Heart left ventricle (tissue), 16 donors: ENCODE results near the gene EMID1. TPM values are rescaled to one million over a fixed set of nuclear protein-coding genes. Genes with fewer than 3 reads are reported as not detected.
A peak's percentile ranks its signal among the peaks of the same experiment; 100 is the strongest.

Experiments
- ATAC-seq, 4 donors: fragments of 200-7000 bp; cut with Tn5 transposase; one replicate each; pipeline ENCODE4 v1.9.1; 2020 to 2022; ENCODE audit warnings: moderate library complexity in 4 of 4, mild to moderate bottlenecking in 3 of 4, moderate number of reproducible peaks in 1 of 4
- DNase-seq, 5 donors: peaks; one replicate each; pipeline ENCODE4 v3.0.0-alpha.2; 2020
- H3K27ac ChIP-seq, 12 donors: fragments of 200-600 bp; sonication (generic) in 4 of 12; one replicate each; pipeline versions ENCODE4 v1.5.0 to v1.8.0; 2016 to 2022; ENCODE audit warnings: mild to moderate bottlenecking in 2 of 12
- H3K27me3 ChIP-seq, 9 donors: fragments of 200-600 bp; sonication (generic) in 2 of 9; one replicate each; pipeline versions ENCODE4 v1.5.1 to v1.8.0; 2016 to 2022; ENCODE audit warnings: mild to moderate bottlenecking in 3 of 9
- H3K36me3 ChIP-seq, 9 donors: fragments of 200-600 bp; sonication (generic) in 2 of 9; one replicate each; pipeline versions ENCODE4 v1.5.0 to v1.8.0; 2018 to 2022; ENCODE audit warnings: mild to moderate bottlenecking in 2 of 9
- H3K4me1 ChIP-seq, 12 donors: fragments of 200-600 bp; sonication (generic) in 4 of 12; one replicate each; pipeline versions ENCODE4 v1.5.0 to v1.8.0; 2016 to 2022; ENCODE audit warnings: mild to moderate bottlenecking in 3 of 12
- H3K4me3 ChIP-seq, 12 donors: fragments of 200-600 bp; sonication (generic) in 4 of 12; one replicate each; pipeline versions ENCODE4 v1.5.0 to v1.8.0; 2017 to 2022; ENCODE audit warnings: mild to moderate bottlenecking in 9 of 12, moderate library complexity in 4 of 12
- H3K9me3 ChIP-seq, 12 donors: fragments of 200-600 bp; sonication (generic) in 4 of 12; one replicate each; pipeline versions ENCODE4 v1.5.0 to v1.8.0; 2016 to 2022; ENCODE audit warnings: mild to moderate bottlenecking in 1 of 12
- POLR2A ChIP-seq, 2 donors: fragments of 450-650 bp; IDR thresholded peaks; one replicate each; pipeline ENCODE4 v1.6.1; 2017; ENCODE audit warnings: antibody characterized with exemption in 2 of 2, mild to moderate bottlenecking in 2 of 2, moderate library complexity in 2 of 2
- WGBS, 4 donors: extraction: QIAGEN DNeasy Blood & Tissue Kit in 2 of 4; methylation state at CpG; one replicate each; pipeline versions ENCODE4 v1.1.5 to v1.1.7; 2013 to 2018; 5-methylcytosine and 5-hydroxymethylcytosine counted together
- intact Hi-C, 10 donors: fragments of 100-400 bp; cut with DNase I; formaldehyde crosslinking; loops; one replicate each; pipeline versions ENCODE4 v1.11.1 to v1.14.2; 2022
- polyA plus RNA-seq, 2 donors: library from polyadenylated mRNA; stranded (reverse); fragments of 200-250 nt; gene quantifications; one replicate each; pipeline ENCODE4 v1.2.3, GENCODE V29; 2013
- total RNA-seq, 9 donors: library from RNA; depleted of rRNA in 2 of 9; stranded (reverse); fragments of >200 nt in 2 of 9; fragmentation: NEBNext Ultra II Directional in 3 of 9; extraction: Animal tissue kit (Norgen Biotek cat#: 25700) in 3 of 9; gene quantifications; one replicate each; pipeline versions ENCODE4 v1.1.0 to v1.2.4, GENCODE V29; 2016 to 2023
- TF ChIP-seq, protein P1 (sequence below), 12 donors: fragments of 200-600 bp; sonication (generic) in 4 of 12; IDR thresholded peaks; one replicate each; pipeline versions ENCODE4 v1.5.0 to v1.8.0; 2018 to 2022; ENCODE audit warnings: antibody characterized with exemption in 12 of 12, mild to moderate bottlenecking in 5 of 12
- donor health status: ischemic (EF 13 %, LVEDD 7.1; RV severe dilation, severe dysfunction).
- donor health status: healthy with polysubstance abuse.
- donor health status: DM: no; HTN: yes; CAD: no.
- donor health status: DM: no; HTN: no; CAD: no.
- donor health status: ischemic (EF 25% LVEDD 6.9; RV normal size, moderate dysfunction).
- donor health status: ischemic (EF 25% LVEDD 5.7; RV mildly dilated, moderate dysfunction).
- donor health status: healthy.
- donor health status: DM: yes; HTN: yes; CAD: no.
- donor health status: ischemic (EF 35%, LVEDD 5.7; RV mildly dilated, moderate dysfunction).
- donor health status: nonischemic (EF 11% LVEDD 7.7; RV severe dilation, severe dysfunction).
- donor health status: DM: yes; HTN: yes; CAD: no.
- donor health status: PGD.
- donor health status: ischemic (EF 29% LVEDD 5.4; RV normal size, mild dysfunction).
- donor health status: nonischemic (EF 23%, LVEDD 6.1; RV moderate dilation, normal function).

Gene EMID1
- total and polyA plus RNA-seq, 11 donors = 0.16 to 1.5 (median 0.32) TPM; not detected in 2

DNA sequence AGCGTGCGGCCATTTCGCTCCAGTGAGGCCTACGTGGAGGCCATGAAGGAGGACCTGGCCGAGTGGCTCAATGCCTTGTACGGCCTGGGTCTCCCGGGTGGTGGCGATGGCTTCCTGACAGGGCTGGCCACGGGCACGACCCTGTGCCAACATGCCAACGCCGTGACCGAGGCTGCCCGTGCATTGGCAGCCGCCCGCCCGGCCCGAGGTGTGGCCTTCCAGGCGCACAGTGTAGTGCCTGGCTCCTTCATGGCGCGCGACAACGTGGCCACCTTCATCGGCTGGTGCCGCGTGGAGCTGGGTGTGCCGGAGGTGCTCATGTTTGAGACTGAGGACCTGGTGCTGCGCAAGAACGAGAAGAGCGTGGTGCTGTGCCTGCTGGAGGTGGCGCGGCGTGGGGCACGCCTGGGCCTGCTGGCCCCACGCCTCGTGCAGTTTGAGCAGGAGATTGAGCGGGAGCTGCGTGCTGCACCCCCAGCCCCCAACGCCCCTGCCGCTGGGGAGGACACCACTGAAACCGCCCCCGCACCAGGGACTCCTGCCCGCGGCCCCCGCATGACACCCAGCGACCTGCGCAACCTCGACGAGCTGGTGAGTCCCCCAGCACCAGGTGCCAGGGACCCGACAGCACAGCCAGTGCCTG is 102.6 kb downstream of the EMID1 start:
- H3K9me3 ChIP-seq = no peaks in the 10 kb centered on the region
- H3K27me3 ChIP-seq = peaks cover 0 to 3% (median 0%) of the 10 kb centered on the region in 9 donors
- TF ChIP-seq, protein P1, sequence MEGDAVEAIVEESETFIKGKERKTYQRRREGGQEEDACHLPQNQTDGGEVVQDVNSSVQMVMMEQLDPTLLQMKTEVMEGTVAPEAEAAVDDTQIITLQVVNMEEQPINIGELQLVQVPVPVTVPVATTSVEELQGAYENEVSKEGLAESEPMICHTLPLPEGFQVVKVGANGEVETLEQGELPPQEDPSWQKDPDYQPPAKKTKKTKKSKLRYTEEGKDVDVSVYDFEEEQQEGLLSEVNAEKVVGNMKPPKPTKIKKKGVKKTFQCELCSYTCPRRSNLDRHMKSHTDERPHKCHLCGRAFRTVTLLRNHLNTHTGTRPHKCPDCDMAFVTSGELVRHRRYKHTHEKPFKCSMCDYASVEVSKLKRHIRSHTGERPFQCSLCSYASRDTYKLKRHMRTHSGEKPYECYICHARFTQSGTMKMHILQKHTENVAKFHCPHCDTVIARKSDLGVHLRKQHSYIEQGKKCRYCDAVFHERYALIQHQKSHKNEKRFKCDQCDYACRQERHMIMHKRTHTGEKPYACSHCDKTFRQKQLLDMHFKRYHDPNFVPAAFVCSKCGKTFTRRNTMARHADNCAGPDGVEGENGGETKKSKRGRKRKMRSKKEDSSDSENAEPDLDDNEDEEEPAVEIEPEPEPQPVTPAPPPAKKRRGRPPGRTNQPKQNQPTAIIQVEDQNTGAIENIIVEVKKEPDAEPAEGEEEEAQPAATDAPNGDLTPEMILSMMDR (IDR thresholded peaks at IDR 0.05) = no peak
- TF ChIP-seq POLR2A (IDR thresholded peaks at IDR 0.05) = no peak
- WGBS, 4 donors = 48 to 83% (median 71%) methylated on average over 27 to 50 of the region's 50 CpGs
- intact Hi-C loops = loop anchor here in 7 of 10 donors (5.0 kb wide), 5 partner anchors 34 to 1014 kb away; partner anchors contain the start of genes EWSR1 (in 1 of the 7) and RHBDD3 (in 1 of the 7)
- peak in 3 of 5 donors; percentile 52 to 77 (median 59) for DNase-seq
- peaks cover 0 to 13% (median 0%) of the 10 kb centered on the region in 9 donors for H3K36me3 ChIP-seq
- peak overlapping the region; percentile 86 to 95 (median 89) for H3K27ac ChIP-seq
- ATAC-seq = no peak
- H3K4me1 ChIP-seq = peaks cover 9 to 72% (median 54%) of the 10 kb centered on the region in 12 donors
- peak overlapping the region; percentile 63 to 98 (median 85) for H3K4me3 ChIP-seq

GRCh38 chr22:29308791-29309262 is 103.1 kb downstream of the EMID1 start:
- DNase-seq = peak in 1 of 5 donors; percentile 67
- WGBS, 4 donors = 35 to 47% (median 40%) methylated on average over 12 to 13 of the region's 13 CpGs

More at GRCh38 chr22:29308791-29309262, 103.1 kb downstream of the EMID1 start:
- Histone ChIP-seq H3K4me3 (peak overlapping the region; percentile 4 to 98 (median 84)), H3K36me3 (peaks cover 0 to 13% (median 0%) of the 10 kb centered on the region in 9 donors), H3K27me3 (peaks cover 0 to 9% (median 4%) of the 10 kb centered on the region in 9 donors), H3K27ac (peak overlapping the region; percentile 86 to 95 (median 89)), H3K9me3 (no peaks in the 10 kb centered on the region), H3K4me1 (peaks cover 9 to 75% (median 59%) of the 10 kb centered on the region in 12 donors)
- ATAC-seq = no peak
- no peak for TF ChIP-seq POLR2A (IDR thresholded peaks at IDR 0.05)
- TF ChIP-seq, protein P1 (IDR thresholded peaks at IDR 0.05) = no peak
- intact Hi-C loops = loop anchor here in 7 of 10 donors (5.0 kb wide), 5 partner anchors 33 to 1013 kb away; partner anchors contain the start of genes EWSR1 (in 1 of the 7) and RHBDD3 (in 1 of the 7)

Other genes with a start within 250 kb of the EMID1 start
- gene C22orf31, start 144.1 kb upstream of the EMID1 start, total RNA-seq = under 1 TPM in 1 of 9 donors, not detected in 8; 0.40 TPM
- gene C22orf31, start 144.1 kb upstream of the EMID1 start, polyA plus RNA-seq = not detected
- 10 to 100 TPM; 30.5 to 67.8 (median 46.6) TPM for gene KREMEN1, start 132.9 kb upstream of the EMID1 start, total RNA-seq
- 10 to 100 TPM; 24.3 to 25.2 TPM for gene KREMEN1, start 132.9 kb upstream of the EMID1 start, polyA plus RNA-seq
- gene RHBDD3, start 62.1 kb downstream of the EMID1 start, total RNA-seq = 10 to 100 TPM; 10.9 to 29.5 (median 12.6) TPM
- 10 to 100 TPM; 17.2 to 18.8 TPM for gene RHBDD3, start 62.1 kb downstream of the EMID1 start, polyA plus RNA-seq
- 100 to 1,000 TPM; 103 to 202 (median 138) TPM for gene EWSR1, start 62.4 kb downstream of the EMID1 start, total RNA-seq
- gene EWSR1, start 62.4 kb downstream of the EMID1 start, polyA plus RNA-seq = 100 to 1,000 TPM in 1 of 2 donors, 10 to 100 TPM in 1; 94.3 to 138 TPM
- gene GAS2L1, start 100.8 kb downstream of the EMID1 start, total RNA-seq = 10 to 100 TPM; 12.0 to 46.6 (median 16.8) TPM
- gene GAS2L1, start 100.8 kb downstream of the EMID1 start, polyA plus RNA-seq = 10 to 100 TPM; 18.0 to 48.3 TPM
- gene RASL10A, start 109.8 kb downstream of the EMID1 start, total RNA-seq = 1 to 10 TPM in 5 of 9 donors, under 1 TPM in 4; 0.29 to 5.8 (median 1.3) TPM
- gene RASL10A, start 109.8 kb downstream of the EMID1 start, polyA plus RNA-seq = 1 to 10 TPM in 1 of 2 donors, under 1 TPM in 1; 0.95 to 1.1 TPM
- 10 to 100 TPM; 30.3 to 74.8 (median 33.8) TPM for gene AP1B1, start 182.7 kb downstream of the EMID1 start, total RNA-seq
- 10 to 100 TPM; 18.1 to 43.4 TPM for gene AP1B1, start 182.7 kb downstream of the EMID1 start, polyA plus RNA-seq
- not detected for gene RFPL1, start 232.7 kb downstream of the EMID1 start, total RNA-seq
- not detected for gene RFPL1, start 232.7 kb downstream of the EMID1 start, polyA plus RNA-seq